HG03571 (cell line): ENCODE data around the gene SCFD1.
"Not testable (repeated sequence)": the region's sequence is repeated elsewhere in the genome, so short reads cannot be mapped to it uniquely, and the experiment has no call there.

Source experiments
- ATAC-seq: cut with Tn5 transposase; IDR thresholded peaks from one replicate; pipeline ENCODE4 v1.9.1; 2021; ENCODE audit not compliant: unreplicated experiment

SCFD1 gene

GRCh38 chr14:30621940-30622830 is at the start of gene SCFD1:
Gene SCFD1, plus strand, starts transcription at chr14:30622319. Its CDS starts 20 bp downstream, at chr14:30622339.
- ATAC-seq, result peak; percentile 90

- ATAC-seq, result no peak
Observed at GRCh38 chr14:30572771-30573170, 49.3 kb upstream of the SCFD1 start.

- ATAC-seq, result no peak
Observed at GRCh38 chr14:30573226-30573814, 48.8 kb upstream of the SCFD1 start.

- no peak for ATAC-seq
Observed at GRCh38 chr14:30573966-30574365, 48.2 kb upstream of the SCFD1 start.

GRCh38 chr14:30574777-30575176 is 47.3 kb upstream of the SCFD1 start:
- not testable (repeated sequence) for ATAC-seq

GRCh38 chr14:30576333-30576732 is 45.8 kb upstream of the SCFD1 start:
- not testable (repeated sequence) for ATAC-seq

- ATAC-seq, result no peak
Observed at GRCh38 chr14:30580616-30581282, 41.4 kb upstream of the SCFD1 start.

- ATAC-seq, result no peak
Observed at GRCh38 chr14:30581283-30581625, 40.9 kb upstream of the SCFD1 start.

- no peak for ATAC-seq
Observed at GRCh38 chr14:30582376-30582775, 39.7 kb upstream of the SCFD1 start.

- ATAC-seq, result no peak
Observed at GRCh38 chr14:30584058-30584630, 38.0 kb upstream of the SCFD1 start.

- no peak for ATAC-seq
Observed at GRCh38 chr14:30585204-30585603, 36.9 kb upstream of the SCFD1 start.

GRCh38 chr14:30587141-30587540 is 35.0 kb upstream of the SCFD1 start:
- ATAC-seq, result no peak

- no peak for ATAC-seq
Observed at GRCh38 chr14:30588873-30589272, 33.2 kb upstream of the SCFD1 start.

GRCh38 chr14:30596935-30597334 is 25.2 kb upstream of the SCFD1 start:
- ATAC-seq, result no peak

- no peak for ATAC-seq
Observed at GRCh38 chr14:30597504-30597903, 24.6 kb upstream of the SCFD1 start.

- no peak for ATAC-seq
Observed at GRCh38 chr14:30600922-30601918, 20.9 kb upstream of the SCFD1 start.

- ATAC-seq, result no peak
Observed at GRCh38 chr14:30603402-30603801, 18.7 kb upstream of the SCFD1 start.

GRCh38 chr14:30604696-30605095 is 17.4 kb upstream of the SCFD1 start:
- ATAC-seq, result not testable (repeated sequence)

GRCh38 chr14:30607156-30607780 is 14.9 kb upstream of the SCFD1 start:
- ATAC-seq, result no peak

- no peak for ATAC-seq
Observed at GRCh38 chr14:30608533-30609006, 13.5 kb upstream of the SCFD1 start.
